GM19468 (cell line): ENCODE results near the gene PEX11B.

Experiments used
- ATAC-seq: cut with Tn5 transposase; IDR thresholded peaks from one replicate; pipeline ENCODE4 v1.9.1; 2021; ENCODE audit warnings: mild to moderate bottlenecking, moderate library complexity, moderate number of reproducible peaks; ENCODE audit not compliant: unreplicated experiment; ENCODE audit errors: extremely low read depth

Gene PEX11B

DNA sequence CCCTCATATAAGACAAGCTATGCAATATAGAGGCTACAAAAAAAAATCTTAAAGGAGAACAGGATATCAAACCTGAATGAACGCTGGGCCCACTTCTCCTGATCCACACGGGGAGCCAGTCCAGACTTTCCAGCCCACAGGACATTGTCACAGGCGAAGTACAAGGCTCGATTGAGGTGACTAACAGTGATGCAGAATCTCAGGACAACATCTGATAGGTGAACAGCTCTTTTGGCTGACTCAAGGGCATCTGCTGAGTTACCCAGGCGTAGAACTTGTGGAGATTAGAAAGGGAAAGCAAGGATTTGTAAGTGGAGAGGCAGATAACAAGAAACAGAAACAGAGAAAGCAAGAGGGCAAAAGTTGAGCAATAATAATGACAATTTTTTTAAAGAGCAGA, 1.8 kb downstream of the PEX11B start:
- ATAC-seq: no peak

DNA sequence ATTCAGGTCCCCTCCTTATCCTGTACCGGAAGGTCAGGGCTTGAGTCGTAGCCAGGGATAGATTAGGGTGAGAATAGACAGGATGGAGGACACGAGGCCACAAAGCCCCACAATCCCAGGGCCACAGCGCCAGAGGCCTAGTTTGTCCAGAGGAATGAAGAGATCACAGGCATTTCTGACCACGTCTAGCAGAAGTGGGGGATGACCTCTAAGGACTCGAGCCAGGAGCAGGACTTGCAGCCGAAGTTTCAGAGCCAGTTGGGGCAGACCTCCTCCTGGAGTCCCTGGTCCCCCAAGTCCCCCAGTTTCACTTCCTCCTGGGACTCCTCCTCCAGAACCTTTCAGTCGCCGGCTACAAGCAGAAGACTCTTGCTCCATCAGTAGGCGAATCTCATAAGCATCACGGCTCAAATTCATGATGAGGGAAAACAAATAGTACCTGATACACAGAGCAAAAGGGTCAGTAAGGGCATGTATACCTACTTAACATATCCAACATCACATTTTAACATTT, 6.3 kb downstream of the PEX11B start:
- no peak for ATAC-seq

DNA sequence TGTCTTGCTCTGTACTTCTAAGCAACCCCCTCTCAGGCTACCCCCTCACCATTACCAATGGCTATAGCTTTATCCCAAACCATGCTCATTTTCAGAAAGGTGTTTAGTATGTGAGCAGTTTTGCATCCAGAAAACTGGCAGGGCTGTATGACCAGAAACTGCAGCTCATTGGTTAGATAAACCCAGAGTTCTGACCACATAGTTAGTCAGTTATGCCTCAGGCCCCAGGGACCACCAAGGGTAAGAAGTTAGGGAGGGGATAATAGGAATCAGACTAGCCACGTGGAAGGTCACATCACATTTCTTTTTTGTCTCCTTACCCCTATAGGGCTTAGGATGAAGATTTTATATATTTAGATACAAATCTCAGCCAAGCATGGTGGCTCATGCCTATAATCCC, 9.9 kb downstream of the PEX11B start:
- no peak for ATAC-seq

DNA sequence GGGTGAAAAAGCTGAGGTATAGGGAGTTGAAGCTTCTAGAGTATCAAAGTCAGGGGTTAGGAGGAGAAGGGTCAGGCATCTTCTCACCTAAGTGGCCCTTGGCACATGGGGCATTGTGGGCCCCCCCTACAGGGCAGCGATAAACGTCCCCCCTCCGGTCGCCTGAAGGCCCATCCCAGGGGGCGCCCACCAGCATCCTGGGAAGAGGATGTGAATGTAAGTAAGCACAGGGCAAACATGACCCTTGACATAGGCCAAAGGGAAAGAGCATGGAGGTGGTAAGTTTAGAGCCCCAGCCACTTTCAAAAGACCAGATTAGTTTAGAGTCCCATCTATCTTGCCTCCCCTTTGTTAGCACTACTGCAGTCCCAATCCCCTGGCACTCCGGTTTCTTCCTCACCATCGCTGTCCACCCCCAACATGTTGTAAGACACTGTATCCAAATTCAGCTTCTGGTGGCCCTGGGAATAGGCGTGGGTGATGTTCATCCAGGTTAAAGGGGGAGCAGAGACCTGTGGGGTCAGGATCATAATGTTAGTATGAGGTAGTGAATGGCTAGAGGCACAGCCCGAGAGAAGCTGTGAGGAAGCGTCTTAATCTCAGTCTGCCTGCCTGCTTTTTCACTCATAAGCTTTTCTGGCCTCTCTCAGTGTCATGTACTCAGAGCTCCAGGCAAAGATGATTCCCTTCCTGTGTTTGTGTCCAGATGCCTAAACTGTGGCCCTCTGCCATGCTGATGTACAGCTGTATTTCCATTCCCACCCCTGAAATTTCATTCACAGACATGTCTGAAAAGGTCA, 11.4 kb downstream of the PEX11B start:
- ATAC-seq: no peak

DNA sequence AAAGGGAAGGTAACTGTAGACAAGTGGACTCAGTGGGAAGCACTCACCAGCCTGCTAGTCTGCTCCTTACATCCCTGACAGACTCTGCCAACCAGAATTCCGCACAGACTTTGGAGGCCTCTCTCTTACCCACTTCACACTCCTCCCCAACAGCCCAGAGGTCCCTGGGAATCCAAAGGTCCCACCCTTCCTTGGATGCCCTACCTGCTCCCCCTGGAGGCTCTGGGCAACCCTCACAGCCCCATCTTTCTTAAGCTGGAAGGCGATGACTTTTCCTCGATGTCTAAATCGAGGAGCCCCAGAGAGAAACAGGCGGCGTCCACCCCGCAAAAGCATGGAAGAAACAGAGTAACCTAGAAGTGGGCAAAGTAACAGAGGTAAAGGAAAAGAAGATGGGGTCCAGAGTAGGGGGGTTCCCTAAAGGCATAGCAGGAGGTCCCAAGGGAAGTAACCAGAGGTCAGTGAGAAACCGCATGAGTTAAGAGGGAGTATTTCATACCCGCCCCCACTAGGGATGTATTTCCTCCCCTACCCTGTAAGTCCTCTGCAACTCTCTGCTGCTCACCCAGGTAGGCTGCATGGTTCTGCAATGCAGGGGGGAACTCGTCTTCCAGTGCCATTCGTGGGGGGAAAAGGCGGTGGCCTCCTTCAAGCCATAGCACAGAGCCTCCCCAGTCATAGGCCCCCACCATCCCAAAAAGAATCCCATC, 17.1 kb downstream of the PEX11B start:
- ATAC-seq: no peak

DNA sequence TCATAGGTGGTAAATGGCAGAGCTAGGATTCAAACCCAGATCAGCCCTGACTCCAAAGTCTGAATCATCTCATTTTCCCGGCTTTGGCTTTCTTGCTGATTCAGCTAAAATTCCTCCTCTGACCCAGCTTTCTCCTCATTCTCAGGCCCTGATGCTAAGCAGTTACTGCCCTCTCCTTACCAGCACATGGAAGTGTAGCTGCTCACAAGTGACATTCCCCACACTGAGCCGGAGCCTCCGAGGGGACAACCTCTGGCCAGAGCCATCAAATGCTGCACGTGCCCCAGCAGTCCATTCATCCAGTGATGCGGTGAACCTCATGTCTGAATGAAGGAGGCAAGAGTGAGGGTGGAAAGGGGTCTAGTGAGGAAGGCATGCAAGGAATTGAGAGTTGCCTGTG, 19.8 kb downstream of the PEX11B start:
- no peak for ATAC-seq

DNA sequence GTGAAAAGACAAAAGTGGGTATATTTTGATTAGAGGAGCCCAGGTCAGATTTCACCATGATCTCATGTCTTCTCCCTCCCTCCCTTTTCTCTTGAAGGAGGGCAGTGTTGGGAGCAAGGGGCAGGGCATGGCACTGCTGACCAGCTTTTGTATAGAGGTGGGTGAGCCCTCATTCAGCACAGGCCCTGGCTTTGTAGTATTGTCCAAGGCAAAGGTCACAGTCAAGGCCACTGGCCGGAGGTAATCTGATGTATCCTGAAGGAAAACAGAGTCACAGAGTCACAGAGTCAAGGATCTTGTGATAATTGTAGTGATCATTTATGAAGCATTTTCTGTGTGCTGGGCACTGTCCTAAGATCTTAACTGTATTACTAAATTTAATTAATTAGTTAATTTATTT, 20.5 kb downstream of the PEX11B start:
- no peak for ATAC-seq

DNA sequence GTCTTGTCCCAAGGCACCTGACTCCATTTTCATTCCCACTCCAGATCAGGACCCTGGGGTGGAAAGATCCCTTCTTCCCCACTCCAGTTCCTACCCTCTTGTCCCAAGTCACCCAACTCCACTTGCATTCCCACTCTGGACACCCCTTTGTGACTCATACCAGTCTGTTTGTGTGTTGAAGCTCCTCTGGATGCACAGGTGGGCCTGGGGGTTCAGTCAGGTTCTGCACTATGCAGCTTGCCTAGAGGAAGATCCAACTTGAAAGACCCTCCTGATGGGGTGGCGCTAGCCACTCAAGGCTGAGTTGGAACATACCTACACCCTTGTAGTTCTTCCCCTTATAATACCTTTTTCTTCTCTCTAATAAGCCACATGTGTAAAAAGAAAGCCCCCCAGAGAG, 23.0 kb downstream of the PEX11B start:
- ATAC-seq: no peak

DNA sequence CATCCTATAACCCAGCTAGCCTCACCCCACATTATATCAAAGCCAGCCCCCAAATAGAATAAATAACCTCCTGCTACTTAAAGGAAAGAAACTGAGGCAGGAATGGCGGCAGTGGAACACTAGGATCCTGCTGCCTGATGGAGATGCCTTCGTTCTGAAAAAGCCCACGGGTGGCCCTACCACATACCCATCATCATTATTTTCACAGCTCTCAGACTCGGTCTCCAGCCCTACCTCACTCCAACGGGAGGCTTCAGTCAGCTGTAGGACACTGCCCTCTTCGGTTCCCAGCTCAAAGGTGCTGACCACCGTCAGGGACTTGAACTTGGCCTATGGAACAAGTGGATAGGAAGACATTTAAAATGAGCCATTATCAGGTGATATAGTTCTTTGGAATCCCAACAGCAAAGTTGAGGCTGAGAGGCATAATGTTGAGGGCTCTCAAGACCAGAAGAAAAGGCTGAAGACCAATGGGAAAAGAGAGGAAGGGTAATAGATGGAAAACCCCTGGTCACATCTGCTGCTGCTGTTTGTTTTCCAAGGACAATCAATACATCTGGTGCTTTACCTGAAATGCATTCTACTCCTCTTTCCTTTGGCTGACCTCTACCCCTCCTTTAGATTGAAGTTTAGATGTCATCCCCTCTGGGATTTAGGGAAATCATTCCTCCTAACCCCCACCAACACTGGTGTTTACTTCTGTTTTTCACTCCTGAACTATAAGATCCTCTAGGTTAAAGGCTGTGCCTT, 25.0 kb downstream of the PEX11B start:
- ATAC-seq: no peak

DNA sequence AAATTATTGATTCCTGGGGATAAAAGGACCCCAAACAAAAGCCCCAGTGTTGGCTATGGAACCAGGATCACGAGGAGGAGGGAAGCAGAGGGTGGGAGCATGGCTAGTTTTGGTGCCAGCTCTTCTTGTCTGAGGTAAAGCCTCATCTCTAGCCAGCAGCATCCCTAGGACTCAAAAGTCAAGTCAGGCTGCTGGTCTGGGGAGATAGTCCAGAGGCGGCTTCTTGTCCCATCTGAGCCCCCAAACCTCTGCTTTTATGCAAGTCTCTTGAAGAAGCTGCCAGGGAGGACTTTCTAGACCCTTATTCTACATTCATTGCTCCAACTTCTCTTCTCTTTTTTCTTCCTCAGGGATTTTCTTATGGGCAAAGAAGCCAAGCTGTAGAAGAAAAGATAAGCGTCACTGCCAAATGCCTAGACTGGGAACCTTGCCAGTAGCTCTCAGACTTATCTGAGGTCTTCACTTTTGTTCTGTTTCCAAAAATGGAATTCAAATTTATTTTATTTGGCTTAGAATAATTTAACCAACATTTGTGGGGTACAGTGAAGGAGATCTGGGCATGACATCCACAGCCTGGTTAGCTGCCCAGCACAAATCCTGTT, 25.9 kb downstream of the PEX11B start:
- ATAC-seq: no peak

DNA sequence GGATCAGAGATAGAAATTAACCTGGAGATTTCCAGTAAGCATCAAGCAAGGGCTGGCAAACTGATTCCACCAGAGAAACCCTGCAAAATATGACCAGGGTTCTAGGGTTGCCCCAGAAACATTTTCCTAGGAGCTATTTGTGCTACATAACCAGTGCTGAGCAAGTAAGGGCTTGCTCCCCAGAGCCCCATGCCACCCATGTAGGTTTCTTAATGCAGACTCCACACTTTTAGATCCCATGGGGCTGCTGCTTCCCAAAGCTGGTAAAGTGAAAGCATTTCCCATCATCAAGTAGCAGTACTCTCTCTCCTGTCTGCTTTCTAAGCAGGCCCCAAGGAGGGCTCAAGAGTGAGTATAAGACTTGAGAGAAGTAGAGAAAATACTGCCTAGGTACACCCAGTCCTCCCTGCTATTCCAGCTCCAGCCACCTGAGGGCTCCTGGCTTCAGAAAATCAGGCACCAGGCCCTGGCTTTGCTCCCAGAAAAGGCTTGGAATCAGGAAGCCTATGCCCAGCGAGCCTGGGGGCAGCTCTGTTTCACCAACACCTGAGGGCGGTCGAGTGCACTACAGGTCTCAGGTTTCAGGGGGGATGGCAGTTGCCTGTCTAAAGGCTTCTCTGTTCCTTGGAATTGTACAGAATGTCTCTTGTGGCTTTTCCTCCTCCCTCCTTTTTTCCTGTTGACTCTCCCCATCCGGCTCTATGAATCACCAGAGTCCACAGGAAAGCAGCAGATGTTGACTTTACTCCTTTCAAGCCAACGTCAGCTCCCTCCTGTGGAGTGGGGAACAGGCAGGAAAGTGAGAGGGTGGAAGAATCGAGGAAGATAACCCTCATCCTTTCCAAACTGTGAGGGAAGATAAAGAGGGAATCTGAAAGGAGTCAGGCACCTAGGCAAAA, 26.7 kb downstream of the PEX11B start:
- no peak for ATAC-seq

DNA sequence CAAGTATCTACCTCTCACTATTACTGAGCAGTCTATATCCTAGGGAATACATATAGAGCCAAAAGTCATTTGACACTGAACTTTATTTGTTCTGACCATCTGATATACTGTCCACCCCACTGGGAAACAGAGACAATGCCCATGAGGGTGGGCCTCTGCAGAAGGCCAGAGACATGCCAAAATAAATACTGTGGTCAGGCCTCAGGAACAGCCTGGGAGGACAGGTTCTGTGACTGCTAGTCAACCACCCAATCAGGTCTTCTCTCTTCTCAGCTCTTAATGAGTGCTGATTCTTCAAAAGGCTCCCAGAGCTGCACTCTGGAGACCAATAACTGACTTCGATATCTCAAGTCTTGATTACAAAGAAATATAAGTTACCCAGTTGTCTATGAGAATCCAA, 27.4 kb downstream of the PEX11B start:
- ATAC-seq: no peak

DNA sequence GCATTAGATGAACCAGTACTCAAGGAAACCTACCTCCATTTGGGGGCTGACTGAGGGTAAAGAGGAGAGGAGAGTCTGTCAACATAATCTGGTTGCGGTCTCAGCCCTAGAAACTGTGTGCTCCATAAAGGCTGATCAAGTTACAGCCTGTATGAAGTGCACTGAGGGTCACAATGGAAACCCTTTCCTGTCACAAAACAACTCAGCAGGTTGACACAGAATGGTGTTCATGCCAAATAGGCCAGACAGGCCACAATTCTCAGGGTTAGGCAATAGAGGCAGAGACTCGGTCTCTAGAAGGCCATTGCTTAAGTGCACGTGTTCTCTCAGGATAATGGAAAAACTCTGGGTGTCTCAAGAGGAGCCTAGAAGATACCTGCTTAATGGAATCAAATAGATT, 28.8 kb downstream of the PEX11B start:
- no peak for ATAC-seq

DNA sequence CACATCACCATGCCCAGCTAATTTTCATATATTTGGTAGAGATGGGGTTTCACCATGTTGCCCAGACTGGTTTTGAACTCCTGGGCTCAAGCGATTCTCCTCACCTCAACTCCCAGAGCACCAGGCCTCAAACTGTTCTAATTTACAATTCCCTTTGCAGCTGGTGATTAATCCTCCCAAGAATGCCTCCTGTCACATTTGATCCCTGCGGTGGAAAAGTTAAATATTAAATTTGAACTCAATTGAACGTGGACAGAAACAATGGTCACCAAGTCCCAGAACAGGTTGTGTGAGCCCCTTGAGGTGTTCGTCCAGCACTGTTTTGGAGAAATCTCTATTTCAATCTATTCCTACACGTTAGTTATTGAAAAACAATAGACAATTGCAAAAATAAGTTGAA, 30.9 kb downstream of the PEX11B start:
- no peak for ATAC-seq

DNA sequence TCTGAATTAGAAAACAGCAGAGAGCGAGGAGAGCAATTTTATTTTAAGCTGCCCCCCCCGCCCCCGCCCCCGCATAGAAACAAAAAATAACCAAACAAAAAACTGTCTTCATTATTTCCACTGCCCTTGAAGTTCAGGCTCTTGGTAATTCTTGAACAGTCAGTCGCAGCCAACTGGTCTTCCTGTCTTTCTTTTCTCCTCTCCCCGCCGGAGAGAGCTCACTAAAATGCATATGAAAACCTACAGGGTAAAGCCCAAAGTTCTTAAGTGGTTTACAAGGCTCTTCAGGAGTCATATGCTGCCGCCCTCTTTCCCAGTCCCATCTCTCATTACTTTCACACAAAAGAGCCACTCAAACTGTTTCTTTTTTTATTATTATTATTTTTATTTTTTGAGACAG, 31.7 kb downstream of the PEX11B start:
- ATAC-seq: no peak

DNA sequence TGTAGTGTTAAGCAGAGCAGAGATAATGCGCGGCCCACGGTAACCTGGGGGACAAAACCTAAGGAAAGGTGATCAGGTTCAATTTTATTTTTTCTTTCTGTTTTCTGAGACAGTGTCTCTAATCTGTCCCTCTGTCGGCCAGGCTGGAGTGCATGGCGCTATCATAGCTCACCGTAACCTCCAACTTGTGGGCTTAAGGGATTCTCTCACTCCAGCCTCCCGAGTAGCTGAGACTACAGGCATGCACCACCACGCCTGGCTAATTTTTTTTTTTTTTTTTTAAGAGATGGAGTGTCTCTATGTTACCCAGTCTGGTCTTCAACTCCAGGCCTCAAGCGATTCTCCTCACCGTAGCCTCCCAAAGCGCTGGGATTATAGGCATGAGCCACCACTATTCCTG, 32.1 kb downstream of the PEX11B start:
- ATAC-seq: no peak

DNA sequence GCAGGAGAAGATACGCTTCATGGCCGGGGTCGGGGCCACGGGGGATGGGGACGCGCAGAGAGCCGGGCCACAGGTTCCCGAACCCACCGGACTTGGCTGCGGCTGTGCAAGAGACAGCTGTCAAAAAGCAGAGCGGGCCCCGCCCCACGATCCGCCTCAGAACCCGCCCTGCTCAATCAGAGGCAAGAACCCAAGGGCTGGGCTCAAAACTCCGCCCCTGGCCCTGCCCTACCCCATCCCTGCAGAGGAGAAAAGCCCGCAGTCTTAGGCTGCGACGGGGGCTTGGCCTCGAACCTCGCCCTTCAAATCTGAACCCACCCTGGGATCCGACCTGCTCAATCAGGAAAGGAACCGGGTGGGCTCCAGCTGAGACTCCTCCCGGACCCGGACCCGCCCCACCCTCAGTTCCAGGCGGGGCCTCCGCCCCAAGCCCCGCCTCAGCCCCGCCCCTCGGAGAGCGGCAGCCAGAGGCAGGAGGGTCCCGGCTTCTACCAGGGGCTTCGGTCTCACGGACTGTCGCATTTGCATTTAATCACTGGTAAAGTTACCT, 32.7 kb downstream of the PEX11B start, which contains the start of gene ANKRD35:
Gene ANKRD35, minus strand, starts transcription at position 129 of the 550 bp plus-strand sequence. Its CDS starts 108 bp downstream, at position 21.
- ATAC-seq: peak; percentile 76

DNA sequence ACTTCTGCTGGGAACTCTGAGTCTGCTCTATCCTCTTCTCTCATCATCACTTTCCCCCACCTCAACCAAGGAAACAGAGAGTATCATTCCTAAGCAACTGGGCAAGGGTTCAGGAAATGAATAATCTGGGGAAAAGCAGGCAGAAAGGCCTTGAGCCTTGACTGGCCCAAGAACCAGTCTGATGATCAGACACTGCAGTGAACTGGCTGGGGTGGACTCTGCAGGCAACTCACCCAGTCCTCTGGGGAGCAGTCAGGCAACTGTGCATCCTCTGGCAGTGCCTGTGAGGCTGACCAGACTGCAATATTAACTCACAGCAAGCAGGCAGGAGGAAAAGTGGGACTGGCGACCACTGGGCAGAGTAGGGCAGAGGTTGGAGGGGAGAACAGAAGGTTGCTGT, 33.8 kb downstream of the PEX11B start:
- ATAC-seq: no peak

DNA sequence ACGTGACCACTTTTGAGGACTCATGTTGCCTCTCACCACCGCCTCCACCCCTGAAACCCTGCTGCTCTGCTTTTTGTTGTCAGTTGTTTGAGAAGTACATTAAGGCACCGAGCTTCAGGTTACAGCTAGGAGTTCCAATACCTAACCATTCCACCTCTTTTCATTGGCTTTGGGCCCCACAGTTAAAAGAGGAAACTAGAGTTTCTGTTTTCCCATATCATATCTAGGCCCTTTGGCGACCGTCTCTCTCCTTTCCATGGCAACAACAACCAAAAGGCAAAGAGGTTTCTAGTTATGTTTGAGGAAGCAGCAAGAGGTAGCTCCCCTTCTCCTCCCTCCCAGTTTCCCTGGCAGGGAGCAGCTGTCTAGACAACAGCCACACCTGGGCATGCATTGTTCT, 38.7 kb downstream of the PEX11B start:
- no peak for ATAC-seq
